Mammary epithelial cell (primary cell): ENCODE measurements around the gene PHF13.

Source experiments
- EZH2 ChIP-seq: IDR thresholded peaks from 2 replicates; pipeline ENCODE4 v1.6.1; 2012; ENCODE audit warnings: low read length, inconsistent platforms, borderline replicate concordance
- TF ChIP-seq, protein P1 (sequence below), 2 donors: IDR thresholded peaks in 1 of 2; conservative IDR thresholded peaks in 1 of 2; 2 replicates each; pipeline ENCODE4 v1.5.1; 2011 to 2012; ENCODE audit warnings: inconsistent platforms in 2 of 2, low read length in 2 of 2, mild to moderate bottlenecking in 2 of 2, control low read depth in 1 of 2, low read depth in 1 of 2; ENCODE audit not compliant: insufficient read depth in 1 of 2; ENCODE audit errors: extremely low read depth in 1 of 2

DNA sequence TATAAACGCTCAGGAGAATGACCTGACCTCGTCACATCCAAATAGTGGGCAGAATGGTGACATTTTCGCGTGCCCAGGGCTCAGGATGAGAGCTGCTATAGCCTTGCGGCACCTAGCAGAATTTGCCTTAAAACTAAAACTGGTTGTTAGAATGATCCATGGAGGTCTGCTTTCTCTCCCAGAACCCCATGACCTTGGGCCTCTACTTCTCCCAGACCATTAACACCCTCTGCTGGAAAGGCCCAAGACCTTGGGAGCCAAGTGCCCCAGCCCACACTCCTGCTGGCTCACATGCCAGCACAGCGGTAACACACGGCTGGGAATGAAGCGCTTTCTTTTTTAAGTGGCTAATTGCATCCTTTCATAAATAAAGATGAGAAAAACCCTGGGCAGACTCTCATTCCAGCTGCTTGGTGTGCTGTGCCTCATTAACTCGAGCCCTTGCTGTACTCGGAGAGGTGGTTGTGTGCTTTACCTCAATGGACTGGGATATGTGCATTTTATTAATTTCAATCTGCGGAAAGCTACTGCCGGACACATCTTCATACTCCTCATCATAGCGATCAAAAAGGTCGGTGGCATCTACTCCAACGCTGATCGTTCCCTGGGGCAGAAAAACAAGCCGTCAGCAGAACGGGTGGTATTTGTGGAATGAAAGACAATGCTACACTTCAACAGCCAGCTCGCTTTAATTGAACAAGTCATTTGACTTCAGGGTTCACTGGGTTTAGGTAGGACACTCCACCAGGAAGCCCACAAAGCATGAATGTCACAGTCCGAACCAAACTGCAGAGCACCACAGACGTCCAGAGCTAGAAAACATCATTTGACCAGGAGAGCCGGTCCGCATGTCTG is 40.1 kb downstream of the PHF13 start:
- TF ChIP-seq, protein P1, sequence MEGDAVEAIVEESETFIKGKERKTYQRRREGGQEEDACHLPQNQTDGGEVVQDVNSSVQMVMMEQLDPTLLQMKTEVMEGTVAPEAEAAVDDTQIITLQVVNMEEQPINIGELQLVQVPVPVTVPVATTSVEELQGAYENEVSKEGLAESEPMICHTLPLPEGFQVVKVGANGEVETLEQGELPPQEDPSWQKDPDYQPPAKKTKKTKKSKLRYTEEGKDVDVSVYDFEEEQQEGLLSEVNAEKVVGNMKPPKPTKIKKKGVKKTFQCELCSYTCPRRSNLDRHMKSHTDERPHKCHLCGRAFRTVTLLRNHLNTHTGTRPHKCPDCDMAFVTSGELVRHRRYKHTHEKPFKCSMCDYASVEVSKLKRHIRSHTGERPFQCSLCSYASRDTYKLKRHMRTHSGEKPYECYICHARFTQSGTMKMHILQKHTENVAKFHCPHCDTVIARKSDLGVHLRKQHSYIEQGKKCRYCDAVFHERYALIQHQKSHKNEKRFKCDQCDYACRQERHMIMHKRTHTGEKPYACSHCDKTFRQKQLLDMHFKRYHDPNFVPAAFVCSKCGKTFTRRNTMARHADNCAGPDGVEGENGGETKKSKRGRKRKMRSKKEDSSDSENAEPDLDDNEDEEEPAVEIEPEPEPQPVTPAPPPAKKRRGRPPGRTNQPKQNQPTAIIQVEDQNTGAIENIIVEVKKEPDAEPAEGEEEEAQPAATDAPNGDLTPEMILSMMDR (conservative IDR thresholded peaks at IDR 0.05 in 1 of 2, IDR thresholded peaks at IDR 0.05 in 1 of 2; ENCODE audit: extremely low read depth in 1 of 2, insufficient read depth in 1 of 2, low read depth in 1 of 2, low read length in 2 of 2): no peak
- TF ChIP-seq EZH2: no peak
